Measurements from ENCODE around the gene IKZF1. TPM values are rescaled to one million over a fixed set of nuclear protein-coding genes. Genes with fewer than 3 reads are reported as not detected.

Gene IKZF1
- total and polyA plus RNA-seq, 2 of the 13 experiments (the other 11 are each of a cell fraction or from before 2014, with no cell fraction given) = not detected

DNA sequence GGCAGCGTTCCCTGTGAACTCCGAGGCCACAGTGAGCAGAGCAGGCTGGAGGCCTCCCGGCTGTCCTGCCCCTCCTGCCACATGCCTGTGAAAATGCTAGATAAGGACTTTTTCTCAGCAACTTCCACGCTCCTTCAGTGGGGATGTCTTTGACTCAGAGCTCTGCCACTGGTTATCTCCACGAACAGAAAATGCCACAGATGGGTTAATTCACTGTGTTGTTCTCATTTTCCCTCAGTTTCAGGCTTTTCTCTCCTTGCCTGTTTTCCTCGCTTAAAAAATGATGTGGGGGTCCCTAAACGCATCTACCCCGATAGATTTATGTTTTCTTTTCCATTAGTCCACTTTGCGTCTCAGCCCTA, 51.3 kb downstream of the IKZF1 start (continued):
- TF ChIP-seq NR2F2 (IDR thresholded peaks at IDR 0.05; ENCODE audit: borderline replicate concordance, low read depth) (no peak), ARNTL (CRISPR knock-in tag; IDR thresholded peaks at IDR 0.05) (no peak), IRF2 (CRISPR knock-in tag; IDR thresholded peaks at IDR 0.05) (no peak), TRIM24 (CRISPR knock-in tag; IDR thresholded peaks at IDR 0.05) (no peak), ZNF251 (CRISPR knock-in tag; IDR thresholded peaks at IDR 0.05) (no peak), PAF1 (CRISPR knock-in tag; IDR thresholded peaks at IDR 0.05) (no peak)
- TF ChIP-seq, protein P1, sequence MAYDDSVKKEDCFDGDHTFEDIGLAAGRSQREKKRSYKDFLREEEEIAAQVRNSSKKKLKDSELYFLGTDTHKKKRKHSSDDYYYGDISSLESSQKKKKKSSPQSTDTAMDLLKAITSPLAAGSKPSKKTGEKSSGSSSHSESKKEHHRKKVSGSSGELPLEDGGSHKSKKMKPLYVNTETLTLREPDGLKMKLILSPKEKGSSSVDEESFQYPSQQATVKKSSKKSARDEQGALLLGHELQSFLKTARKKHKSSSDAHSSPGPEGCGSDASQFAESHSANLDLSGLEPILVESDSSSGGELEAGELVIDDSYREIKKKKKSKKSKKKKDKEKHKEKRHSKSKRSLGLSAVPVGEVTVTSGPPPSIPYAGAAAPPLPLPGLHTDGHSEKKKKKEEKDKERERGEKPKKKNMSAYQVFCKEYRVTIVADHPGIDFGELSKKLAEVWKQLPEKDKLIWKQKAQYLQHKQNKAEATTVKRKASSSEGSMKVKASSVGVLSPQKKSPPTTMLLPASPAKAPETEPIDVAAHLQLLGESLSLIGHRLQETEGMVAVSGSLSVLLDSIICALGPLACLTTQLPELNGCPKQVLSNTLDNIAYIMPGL (CRISPR knock-in tag; IDR thresholded peaks at IDR 0.05; ENCODE audit: borderline replicate concordance in 1 of 2, low read depth in 1 of 2) = no peak
- TF ChIP-seq, protein P2, sequence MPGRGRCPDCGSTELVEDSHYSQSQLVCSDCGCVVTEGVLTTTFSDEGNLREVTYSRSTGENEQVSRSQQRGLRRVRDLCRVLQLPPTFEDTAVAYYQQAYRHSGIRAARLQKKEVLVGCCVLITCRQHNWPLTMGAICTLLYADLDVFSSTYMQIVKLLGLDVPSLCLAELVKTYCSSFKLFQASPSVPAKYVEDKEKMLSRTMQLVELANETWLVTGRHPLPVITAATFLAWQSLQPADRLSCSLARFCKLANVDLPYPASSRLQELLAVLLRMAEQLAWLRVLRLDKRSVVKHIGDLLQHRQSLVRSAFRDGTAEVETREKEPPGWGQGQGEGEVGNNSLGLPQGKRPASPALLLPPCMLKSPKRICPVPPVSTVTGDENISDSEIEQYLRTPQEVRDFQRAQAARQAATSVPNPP (CRISPR knock-in tag; IDR thresholded peaks at IDR 0.05) = no peak
- TF ChIP-seq, protein P3, sequence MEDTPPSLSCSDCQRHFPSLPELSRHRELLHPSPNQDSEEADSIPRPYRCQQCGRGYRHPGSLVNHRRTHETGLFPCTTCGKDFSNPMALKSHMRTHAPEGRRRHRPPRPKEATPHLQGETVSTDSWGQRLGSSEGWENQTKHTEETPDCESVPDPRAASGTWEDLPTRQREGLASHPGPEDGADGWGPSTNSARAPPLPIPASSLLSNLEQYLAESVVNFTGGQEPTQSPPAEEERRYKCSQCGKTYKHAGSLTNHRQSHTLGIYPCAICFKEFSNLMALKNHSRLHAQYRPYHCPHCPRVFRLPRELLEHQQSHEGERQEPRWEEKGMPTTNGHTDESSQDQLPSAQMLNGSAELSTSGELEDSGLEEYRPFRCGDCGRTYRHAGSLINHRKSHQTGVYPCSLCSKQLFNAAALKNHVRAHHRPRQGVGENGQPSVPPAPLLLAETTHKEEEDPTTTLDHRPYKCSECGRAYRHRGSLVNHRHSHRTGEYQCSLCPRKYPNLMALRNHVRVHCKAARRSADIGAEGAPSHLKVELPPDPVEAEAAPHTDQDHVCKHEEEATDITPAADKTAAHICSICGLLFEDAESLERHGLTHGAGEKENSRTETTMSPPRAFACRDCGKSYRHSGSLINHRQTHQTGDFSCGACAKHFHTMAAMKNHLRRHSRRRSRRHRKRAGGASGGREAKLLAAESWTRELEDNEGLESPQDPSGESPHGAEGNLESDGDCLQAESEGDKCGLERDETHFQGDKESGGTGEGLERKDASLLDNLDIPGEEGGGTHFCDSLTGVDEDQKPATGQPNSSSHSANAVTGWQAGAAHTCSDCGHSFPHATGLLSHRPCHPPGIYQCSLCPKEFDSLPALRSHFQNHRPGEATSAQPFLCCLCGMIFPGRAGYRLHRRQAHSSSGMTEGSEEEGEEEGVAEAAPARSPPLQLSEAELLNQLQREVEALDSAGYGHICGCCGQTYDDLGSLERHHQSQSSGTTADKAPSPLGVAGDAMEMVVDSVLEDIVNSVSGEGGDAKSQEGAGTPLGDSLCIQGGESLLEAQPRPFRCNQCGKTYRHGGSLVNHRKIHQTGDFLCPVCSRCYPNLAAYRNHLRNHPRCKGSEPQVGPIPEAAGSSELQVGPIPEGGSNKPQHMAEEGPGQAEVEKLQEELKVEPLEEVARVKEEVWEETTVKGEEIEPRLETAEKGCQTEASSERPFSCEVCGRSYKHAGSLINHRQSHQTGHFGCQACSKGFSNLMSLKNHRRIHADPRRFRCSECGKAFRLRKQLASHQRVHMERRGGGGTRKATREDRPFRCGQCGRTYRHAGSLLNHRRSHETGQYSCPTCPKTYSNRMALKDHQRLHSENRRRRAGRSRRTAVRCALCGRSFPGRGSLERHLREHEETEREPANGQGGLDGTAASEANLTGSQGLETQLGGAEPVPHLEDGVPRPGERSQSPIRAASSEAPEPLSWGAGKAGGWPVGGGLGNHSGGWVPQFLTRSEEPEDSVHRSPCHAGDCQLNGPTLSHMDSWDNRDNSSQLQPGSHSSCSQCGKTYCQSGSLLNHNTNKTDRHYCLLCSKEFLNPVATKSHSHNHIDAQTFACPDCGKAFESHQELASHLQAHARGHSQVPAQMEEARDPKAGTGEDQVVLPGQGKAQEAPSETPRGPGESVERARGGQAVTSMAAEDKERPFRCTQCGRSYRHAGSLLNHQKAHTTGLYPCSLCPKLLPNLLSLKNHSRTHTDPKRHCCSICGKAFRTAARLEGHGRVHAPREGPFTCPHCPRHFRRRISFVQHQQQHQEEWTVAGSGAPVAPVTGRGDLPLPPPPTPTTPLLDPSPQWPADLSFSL (CRISPR knock-in tag; IDR thresholded peaks at IDR 0.05) = no peak
